ENCODE results near the gene ABL1.

Gene ABL1

GRCh38 chr9:130824079-130824478 lies 11.0 kb upstream of the ABL1 start:
- Histone ChIP-seq H3K79me2 (ENCODE audit: insufficient read depth, low read length) (no peaks in the 10 kb centered on the region), H3K36me3 (ENCODE audit: insufficient read depth, low read length) (no peaks in the 10 kb centered on the region), H3F3A (ENCODE audit: insufficient read depth, low read length) (no peaks in the 10 kb centered on the region), H3K4me2 (ENCODE audit: low read length) (no peak overlapping the region), H3K27ac (ENCODE audit: low read depth, low read length, poor library complexity, severe bottlenecking) (no peak overlapping the region), H2AFZ (ENCODE audit: low read length) (no peak overlapping the region), H3K9me2 (ENCODE audit: low read depth, low read length) (no peaks in the 10 kb centered on the region), H3K9ac (ENCODE audit: low read length) (no peak overlapping the region), H4K20me1 (ENCODE audit: insufficient read depth, low read length) (no peaks in the 10 kb centered on the region), H3K27me3 (ENCODE audit: insufficient read depth, low read length) (no peaks in the 10 kb centered on the region), H3K4me1 (ENCODE audit: insufficient read depth, low read length, severe bottlenecking) (no peaks in the 10 kb centered on the region), H3K4me3 (ENCODE audit: low read depth, low read length, poor library complexity, severe bottlenecking) (no peak overlapping the region), H3K9me3 (ENCODE audit: low read length) (peaks cover 8% of the 10 kb centered on the region)
- TF ChIP-seq CTCF (IDR thresholded peaks at IDR 0.05; ENCODE audit: low read length) (no peak), EZH2 (IDR thresholded peaks at IDR 0.05; ENCODE audit: borderline replicate concordance, low read length) (no peak)

- H3K4me3 ChIP-seq (ENCODE audit: low read depth, low read length, poor library complexity, severe bottlenecking) = no peak overlapping the region
- H3K9me2 ChIP-seq (ENCODE audit: low read depth, low read length) = no peaks in the 10 kb centered on the region
- H3K4me2 ChIP-seq (ENCODE audit: low read length) = no peak overlapping the region
- no peak overlapping the region for H2AFZ ChIP-seq (ENCODE audit: low read length)
- no peaks in the 10 kb centered on the region for H3F3A ChIP-seq (ENCODE audit: insufficient read depth, low read length)
- H3K27me3 ChIP-seq (ENCODE audit: insufficient read depth, low read length) = no peaks in the 10 kb centered on the region
- H4K20me1 ChIP-seq (ENCODE audit: insufficient read depth, low read length) = no peaks in the 10 kb centered on the region
- peaks cover 8% of the 10 kb centered on the region for H3K9me3 ChIP-seq (ENCODE audit: low read length)
- H3K4me1 ChIP-seq (ENCODE audit: insufficient read depth, low read length, severe bottlenecking) = no peaks in the 10 kb centered on the region
- no peak overlapping the region for H3K27ac ChIP-seq (ENCODE audit: low read depth, low read length, poor library complexity, severe bottlenecking)
- TF ChIP-seq EZH2 (IDR thresholded peaks at IDR 0.05; ENCODE audit: borderline replicate concordance, low read length) (no peak), CTCF (IDR thresholded peaks at IDR 0.05; ENCODE audit: low read length) (no peak)
- H3K36me3 ChIP-seq (ENCODE audit: insufficient read depth, low read length) = no peaks in the 10 kb centered on the region
- H3K9ac ChIP-seq (ENCODE audit: low read length) = no peak overlapping the region
- no peaks in the 10 kb centered on the region for H3K79me2 ChIP-seq (ENCODE audit: insufficient read depth, low read length)
These were observed 10.3 kb upstream of the ABL1 start for GRCh38 chr9:130824643-130825350.

- no peak overlapping the region for H3K9ac ChIP-seq (ENCODE audit: low read length)
- H3K4me3 ChIP-seq (ENCODE audit: low read depth, low read length, poor library complexity, severe bottlenecking) = no peak overlapping the region
- TF ChIP-seq EZH2 (IDR thresholded peaks at IDR 0.05; ENCODE audit: borderline replicate concordance, low read length) = no peak
- no peak for TF ChIP-seq CTCF (IDR thresholded peaks at IDR 0.05; ENCODE audit: low read length)
- no peak overlapping the region for H3K4me2 ChIP-seq (ENCODE audit: low read length)
- no peak overlapping the region for H2AFZ ChIP-seq (ENCODE audit: low read length)
- H3K4me1 ChIP-seq (ENCODE audit: insufficient read depth, low read length, severe bottlenecking) = no peaks in the 10 kb centered on the region
- H3K79me2 ChIP-seq (ENCODE audit: insufficient read depth, low read length) = no peaks in the 10 kb centered on the region
- H4K20me1 ChIP-seq (ENCODE audit: insufficient read depth, low read length) = no peaks in the 10 kb centered on the region
- no peaks in the 10 kb centered on the region for H3F3A ChIP-seq (ENCODE audit: insufficient read depth, low read length)
- H3K9me3 ChIP-seq (ENCODE audit: low read length) = peaks cover 8% of the 10 kb centered on the region
- H3K36me3 ChIP-seq (ENCODE audit: insufficient read depth, low read length) = no peaks in the 10 kb centered on the region
- no peak overlapping the region for H3K27ac ChIP-seq (ENCODE audit: low read depth, low read length, poor library complexity, severe bottlenecking)
- no peaks in the 10 kb centered on the region for H3K9me2 ChIP-seq (ENCODE audit: low read depth, low read length)
- H3K27me3 ChIP-seq (ENCODE audit: insufficient read depth, low read length) = no peaks in the 10 kb centered on the region
These were observed 9.8 kb upstream of the ABL1 start for GRCh38 chr9:130825351-130825651.

Measured in OCI-LY1 (cell line).